ENCODE results near the gene PLXNB1.
"Not testable (repeated sequence)": the region's sequence is repeated elsewhere in the genome, so short reads cannot be mapped to it uniquely, and the experiment has no call there.

Gene PLXNB1, protein sequence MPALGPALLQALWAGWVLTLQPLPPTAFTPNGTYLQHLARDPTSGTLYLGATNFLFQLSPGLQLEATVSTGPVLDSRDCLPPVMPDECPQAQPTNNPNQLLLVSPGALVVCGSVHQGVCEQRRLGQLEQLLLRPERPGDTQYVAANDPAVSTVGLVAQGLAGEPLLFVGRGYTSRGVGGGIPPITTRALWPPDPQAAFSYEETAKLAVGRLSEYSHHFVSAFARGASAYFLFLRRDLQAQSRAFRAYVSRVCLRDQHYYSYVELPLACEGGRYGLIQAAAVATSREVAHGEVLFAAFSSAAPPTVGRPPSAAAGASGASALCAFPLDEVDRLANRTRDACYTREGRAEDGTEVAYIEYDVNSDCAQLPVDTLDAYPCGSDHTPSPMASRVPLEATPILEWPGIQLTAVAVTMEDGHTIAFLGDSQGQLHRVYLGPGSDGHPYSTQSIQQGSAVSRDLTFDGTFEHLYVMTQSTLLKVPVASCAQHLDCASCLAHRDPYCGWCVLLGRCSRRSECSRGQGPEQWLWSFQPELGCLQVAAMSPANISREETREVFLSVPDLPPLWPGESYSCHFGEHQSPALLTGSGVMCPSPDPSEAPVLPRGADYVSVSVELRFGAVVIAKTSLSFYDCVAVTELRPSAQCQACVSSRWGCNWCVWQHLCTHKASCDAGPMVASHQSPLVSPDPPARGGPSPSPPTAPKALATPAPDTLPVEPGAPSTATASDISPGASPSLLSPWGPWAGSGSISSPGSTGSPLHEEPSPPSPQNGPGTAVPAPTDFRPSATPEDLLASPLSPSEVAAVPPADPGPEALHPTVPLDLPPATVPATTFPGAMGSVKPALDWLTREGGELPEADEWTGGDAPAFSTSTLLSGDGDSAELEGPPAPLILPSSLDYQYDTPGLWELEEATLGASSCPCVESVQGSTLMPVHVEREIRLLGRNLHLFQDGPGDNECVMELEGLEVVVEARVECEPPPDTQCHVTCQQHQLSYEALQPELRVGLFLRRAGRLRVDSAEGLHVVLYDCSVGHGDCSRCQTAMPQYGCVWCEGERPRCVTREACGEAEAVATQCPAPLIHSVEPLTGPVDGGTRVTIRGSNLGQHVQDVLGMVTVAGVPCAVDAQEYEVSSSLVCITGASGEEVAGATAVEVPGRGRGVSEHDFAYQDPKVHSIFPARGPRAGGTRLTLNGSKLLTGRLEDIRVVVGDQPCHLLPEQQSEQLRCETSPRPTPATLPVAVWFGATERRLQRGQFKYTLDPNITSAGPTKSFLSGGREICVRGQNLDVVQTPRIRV (N-terminal part only)

DNA sequence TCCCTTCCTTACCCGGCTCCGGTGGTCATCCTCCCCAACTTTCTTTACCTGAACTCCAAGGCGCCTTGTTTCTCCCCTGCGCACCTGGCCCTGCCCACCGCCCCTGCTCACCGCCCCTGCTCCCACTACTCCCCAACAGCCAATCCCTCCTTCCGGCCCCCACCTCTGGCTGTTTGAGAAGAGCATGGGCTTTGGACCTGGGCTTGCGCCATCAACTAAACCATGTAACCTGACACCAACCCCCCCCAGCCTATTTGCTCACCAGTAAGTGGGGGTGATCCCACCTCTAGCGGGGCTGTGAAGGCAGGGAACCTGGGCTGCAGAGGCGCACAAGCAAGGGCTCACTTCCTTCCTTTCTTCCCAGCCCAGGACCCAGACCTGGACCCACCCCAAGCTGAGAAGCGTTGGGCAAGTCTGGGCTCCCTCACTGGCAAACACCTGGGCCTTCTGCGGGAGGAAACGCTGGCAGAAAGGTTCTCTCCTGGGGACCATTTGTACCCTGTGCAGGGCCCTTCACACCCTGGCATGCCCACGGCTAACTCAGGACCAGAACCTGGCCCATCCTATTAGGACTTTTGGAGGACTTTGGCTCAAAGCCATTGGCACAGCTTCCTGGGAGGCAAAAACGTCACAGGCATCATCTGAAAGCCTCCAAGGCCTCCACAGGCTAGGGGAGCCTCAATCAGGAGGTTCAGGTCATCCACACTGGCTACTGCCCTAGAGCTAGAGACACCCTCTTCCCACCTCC is at the start of gene PLXNB1:
Gene PLXNB1, minus strand, starts transcription at position 127 of the 748 bp plus-strand sequence. CDS start 5,475 bp downstream, outside the sequence.
- no peak for DNase-seq

DNA sequence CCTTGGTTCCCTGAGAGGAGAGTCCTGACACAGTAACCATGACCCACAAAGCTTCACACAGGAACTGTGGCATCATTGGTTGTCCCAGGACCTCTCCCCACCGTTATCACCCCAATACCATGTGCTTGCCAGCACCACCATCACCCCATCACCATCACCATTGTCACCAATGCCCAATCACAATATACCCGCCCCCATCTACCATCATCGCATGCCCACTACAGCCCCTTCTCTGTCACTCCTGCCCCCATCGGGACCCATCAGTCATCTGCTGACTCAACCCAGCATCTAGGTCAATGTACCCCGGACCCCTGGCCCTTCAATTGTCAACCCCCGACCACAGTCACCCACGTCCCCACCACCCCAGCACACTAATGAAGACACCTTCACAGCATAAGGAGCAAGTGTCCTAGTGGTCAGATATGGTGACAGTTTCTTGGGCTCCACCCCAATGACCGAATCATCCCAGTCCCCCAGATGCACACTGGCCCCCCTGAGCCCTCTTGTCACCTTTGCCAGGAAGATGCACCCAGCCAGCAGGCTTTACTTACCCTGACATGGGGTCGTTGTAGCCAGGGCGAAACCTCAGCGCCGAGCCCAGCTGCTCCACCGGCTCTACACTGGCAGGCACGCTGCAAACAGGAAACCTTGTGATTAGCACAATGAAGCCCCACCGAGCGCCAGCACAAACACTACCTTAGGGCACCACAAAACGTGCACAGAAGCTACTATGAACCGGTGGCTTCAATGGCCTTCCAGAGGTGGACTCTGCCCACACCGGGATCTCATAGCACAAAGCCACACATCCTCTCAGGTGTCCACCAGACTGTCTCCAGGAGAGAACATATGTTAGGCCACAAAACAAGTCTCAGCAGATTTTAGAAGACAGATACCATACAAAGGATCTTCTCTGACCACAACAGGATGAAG is 49.0 kb upstream of the PLXNB1 start:
- DNase-seq, result no peak

- no peak for DNase-seq
Measured at GRCh38 chr3:48477959-48478520, 48.2 kb upstream of the PLXNB1 start.

DNA sequence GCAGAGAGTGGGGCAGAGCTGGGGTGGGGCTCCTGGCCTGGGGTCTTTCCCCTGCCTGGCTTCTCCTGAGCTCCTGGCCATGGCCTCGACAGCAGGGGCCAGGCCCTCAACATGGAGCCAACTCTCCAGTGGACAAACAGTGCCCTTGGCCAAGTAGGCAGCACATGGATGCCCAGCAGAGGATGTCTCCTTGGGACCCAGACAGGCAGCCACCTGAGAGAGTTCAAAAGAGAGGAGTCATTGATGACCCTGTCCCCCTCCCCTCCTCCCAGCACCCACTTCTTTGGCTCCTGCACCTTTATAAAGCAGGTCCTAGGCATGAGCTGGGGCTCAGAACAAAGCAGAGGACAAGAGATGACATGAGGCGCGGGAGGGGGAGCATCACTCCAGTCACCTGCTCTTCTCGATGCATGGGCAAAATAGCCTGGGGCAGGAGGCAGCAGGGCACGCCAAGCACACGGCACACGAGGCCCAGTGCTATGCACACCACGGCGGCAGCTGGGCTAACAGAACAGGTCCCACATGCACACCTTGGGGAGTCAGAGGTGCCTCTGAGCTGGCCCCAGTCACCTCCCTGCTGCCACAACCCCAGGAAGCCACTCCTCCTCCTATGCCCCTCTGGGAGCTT is 46.7 kb upstream of the PLXNB1 start:
- no peak for DNase-seq

- no peak for DNase-seq
Measured at GRCh38 chr3:48475188-48475587, 45.3 kb upstream of the PLXNB1 start.

GRCh38 chr3:48474619-48475018 is 44.7 kb upstream of the PLXNB1 start:
- DNase-seq, result no peak

DNA sequence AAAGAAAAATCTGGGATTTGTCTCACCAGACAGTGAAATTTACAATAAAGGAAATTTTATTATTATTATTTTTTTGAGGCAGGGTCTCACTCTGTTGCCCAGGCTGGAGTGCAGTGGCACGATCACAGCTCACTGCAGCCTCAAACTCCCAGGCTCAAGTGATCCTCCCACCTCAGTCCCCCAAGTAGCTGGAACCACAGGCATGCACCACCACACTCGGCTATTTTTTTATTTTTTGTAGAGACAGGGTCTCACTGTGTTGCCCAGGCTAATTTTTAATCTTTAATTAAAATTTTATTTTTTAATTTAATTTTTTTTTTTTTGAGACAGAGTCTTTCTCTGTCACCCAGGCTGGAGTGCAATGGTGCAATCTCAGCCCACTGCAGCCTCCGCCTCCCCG is 44.1 kb upstream of the PLXNB1 start:
- not testable (repeated sequence) for DNase-seq

DNA sequence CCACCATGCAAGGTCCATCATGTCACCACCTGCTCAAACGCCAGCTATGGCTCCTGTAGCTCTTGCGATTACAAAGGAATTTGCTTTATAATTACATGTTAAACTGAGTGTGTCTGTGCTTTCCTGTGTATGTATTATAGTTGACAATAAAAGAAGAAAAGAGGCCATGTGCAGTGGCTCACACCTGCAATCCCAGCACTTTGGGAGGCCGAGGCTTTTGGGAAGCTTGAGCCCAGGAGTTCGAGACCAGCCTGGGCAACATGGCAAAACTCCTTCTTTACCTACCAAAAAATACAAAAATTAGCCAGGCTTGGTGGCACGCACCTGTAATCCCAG is 43.7 kb upstream of the PLXNB1 start:
- no peak for DNase-seq

GRCh38 chr3:48472923-48473616 is 43.2 kb upstream of the PLXNB1 start:
- peak; percentile 91 for DNase-seq

DNA sequence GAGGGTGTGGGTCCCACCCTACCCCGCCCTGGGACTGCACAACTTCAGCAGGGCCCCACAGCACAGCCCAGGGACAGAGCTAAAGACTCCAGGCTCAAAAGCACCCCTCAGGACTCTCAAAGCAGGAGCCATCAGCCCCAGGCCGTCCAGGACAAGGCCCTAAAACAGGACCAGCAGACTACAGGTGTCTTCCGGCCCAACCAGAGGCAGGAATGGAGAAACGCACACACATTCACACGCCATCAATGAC is 42.7 kb upstream of the PLXNB1 start:
- DNase-seq, result no peak

GRCh38 chr3:48470286-48470685 is 40.4 kb upstream of the PLXNB1 start:
- no peak for DNase-seq

DNA sequence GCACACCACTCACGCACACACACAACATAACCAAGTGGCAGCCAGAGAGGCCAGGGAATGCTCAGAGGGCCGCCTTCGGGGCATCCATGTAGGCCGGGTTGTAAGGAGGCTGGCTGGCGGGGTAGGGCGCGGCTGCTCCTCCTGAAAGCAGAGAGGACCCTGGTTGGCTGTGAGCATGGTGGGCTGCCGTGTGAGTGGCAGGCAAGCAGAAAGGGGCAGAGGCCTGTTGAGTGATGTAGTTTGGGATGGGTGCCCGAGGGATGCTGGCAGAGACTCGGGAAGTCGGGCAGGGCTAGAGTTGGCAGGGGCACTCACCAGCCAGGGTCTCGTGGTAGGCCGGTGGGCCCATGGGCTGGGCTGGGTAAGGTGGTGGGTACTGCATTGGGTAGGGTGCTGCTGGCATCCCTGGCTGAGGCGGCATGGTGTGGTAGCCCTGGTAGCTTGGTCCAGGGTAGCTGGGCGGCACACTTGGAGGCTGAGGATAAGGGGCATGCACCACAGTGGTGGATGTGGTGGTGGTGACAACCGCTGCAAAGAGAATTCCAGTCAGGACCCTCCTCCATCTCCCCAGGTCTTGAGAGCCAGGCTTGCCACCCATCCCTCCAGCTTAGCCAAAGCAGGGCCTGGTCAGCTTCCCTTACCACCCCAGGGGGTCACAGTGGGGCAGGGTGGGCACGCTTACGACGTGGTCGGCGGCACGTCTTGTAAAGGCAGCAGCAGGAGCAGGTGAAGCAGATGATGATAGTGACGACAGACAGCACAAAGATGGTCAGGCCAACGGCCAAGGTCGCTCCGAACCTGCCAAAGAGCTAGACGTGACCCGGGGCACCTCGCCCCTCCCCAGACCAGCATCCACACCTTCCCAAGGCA is 39.4 kb upstream of the PLXNB1 start:
- DNase-seq, result no peak

DNA sequence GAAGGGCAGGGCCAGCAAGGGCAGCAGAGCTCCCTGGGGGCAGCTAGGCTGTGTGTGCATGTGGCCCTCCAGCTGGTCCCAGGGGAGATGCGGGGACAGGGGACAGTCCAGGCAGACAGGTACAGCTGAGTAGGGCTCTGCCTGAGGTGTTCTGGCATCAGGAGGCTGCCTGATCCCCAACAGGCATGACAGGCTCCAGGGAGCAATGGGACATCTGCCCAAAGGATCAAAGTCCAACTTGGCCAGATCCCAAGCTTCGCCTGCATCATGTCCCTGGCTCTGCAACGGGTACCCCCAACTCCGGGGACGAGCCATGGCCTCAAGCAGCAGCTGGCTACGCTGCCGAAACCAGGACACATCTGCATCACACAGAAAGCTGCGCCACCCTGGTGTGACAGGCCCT is 38.4 kb upstream of the PLXNB1 start:
- DNase-seq, result no peak

DNA sequence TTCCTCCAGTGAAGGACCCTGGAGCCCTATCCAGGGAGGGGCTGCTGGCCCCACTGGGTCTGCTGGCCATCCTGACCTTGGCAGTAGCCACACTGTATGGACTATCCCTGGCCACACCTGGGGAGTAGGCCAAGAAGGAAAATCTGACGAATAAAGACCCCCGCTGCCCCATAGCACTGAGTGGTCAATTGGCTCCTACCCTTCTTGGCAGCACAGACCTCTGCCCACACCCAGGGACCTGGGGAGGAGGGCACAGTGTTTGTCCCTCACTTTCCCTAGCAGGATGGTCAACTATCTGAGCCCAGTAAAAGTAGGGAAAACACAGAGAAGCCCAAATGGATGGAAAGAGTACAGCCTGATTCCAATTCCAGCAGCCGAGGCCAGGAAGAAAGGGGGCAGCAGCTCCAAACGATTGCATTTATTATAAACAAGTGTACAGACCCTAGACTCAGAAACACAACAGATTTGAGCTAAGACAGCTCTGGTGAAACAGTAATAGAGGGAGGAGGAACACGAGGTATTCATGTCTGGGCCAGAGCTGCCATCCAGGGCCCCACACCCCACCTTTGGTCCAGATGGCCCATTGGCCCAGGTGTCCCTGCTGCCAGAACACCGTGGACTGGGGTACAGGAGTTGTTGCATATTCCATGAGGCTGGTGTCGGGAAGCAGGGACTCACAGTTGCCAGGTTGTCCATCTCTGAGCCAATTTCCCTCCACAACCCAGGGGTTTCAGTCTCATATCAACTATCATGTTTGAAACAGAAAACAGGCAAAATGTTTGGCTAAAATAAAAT is 37.8 kb upstream of the PLXNB1 start:
- DNase-seq, result no peak

- DNase-seq, result no peak
Measured at GRCh38 chr3:48467110-48467454, 37.2 kb upstream of the PLXNB1 start.

DNA sequence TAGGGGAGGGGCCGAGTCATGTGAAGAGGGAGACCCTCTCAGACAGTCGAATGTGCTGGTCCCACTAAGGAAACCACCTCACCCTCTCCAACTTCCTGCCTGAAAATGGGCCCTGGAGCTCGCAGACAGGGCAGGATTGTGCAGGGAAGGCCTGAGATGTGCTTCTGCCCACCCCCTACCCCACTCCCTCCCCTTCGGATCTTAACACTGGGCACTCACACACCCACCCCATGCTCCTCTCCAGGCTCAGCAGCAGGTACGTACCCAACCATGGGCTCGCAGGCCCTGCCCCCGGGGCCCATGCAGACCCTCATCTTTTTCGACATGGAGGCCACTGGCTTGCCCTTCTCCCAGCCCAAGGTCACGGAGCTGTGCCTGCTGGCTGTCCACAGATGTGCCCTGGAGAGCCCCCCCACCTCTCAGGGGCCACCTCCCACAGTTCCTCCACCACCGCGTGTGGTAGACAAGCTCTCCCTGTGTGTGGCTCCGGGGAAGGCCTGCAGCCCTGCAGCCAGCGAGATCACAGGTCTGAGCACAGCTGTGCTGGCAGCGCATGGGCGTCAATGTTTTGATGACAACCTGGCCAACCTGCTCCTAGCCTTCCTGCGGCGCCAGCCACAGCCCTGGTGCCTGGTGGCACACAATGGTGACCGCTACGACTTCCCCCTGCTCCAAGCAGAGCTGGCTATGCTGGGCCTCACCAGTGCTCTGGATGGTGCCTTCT is 36.7 kb upstream of the PLXNB1 start:
- peak; percentile 22 for DNase-seq

DNA sequence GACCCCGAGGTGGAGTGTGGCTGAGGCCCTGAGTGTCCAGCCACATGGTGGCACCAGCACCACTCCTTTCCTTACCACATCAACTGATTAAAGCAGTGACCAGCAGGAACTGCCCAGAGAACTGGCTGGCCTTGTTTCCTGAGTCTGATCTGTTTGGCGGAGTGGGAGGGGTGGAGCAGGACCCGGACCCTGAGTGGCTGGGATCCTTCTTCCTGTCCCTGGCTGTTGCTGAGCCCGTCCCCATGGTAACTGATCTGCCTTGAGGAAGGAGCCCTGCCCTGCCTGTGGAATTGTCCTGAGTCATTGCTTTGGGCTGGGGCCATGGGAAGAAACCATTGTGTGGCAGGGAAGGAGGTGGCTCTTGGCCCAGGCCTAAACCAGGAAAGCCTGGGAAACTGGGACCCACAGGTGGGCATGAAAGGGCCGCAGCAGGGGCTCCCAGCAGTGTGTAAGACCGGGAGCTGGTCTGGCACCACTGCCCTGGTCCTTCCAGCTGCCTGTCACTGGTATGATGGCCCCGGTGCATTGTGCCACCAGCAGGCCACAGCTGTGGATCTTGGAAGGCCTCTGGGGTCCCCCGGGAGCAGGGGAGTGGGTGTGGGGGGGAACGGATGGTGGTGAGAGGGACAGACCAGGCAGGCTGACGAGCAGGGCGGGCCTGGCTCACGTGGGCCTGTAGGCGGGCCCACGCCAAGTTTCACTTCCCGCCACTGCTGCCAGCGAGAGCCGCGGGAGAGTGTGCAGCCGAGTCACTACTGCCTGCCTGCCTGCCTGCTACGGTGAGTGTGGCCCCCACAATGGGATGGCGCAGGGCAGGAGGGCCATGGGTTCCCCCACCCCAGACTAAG is 35.9 kb upstream of the PLXNB1 start:
- DNase-seq, result peak; percentile 91

Data from retina (tissue), 1 donor.